WTC11 (cell line): ENCODE results near the gene U2AF2. TPM values are rescaled to one million over a fixed set of nuclear protein-coding genes. Genes with fewer than 3 reads are reported as not detected.

Experiments used
- ATAC-seq: fragments of 200-7000 bp; cut with Tn5 transposase; 2 replicates; pipeline ENCODE4 v1.10.0; 2021; ENCODE audit warnings: mild to moderate bottlenecking, moderate library complexity
- CTCF ChIA-PET: fragments of 300-600 bp; sonication (Branson Sonifier 250); formaldehyde crosslinking; loops from one replicate; lab custom pipeline; 2021; ENCODE audit warnings: antibody characterized with exemption; lab: Charles Lee
- POLR2A ChIA-PET: fragments of 350-600 bp; sonication (Branson Sonifier 250); formaldehyde crosslinking; loops from one replicate; lab custom pipeline; 2021; ENCODE audit warnings: antibody characterized with exemption; lab: Charles Lee
- DNase-seq: peaks from one replicate; pipeline ENCODE4 v3.0.0; 2021; ENCODE audit warnings: low spot score
- H3K27ac Mint-ChIP-seq: 2 replicates; pipeline ENCODE4 v1.8.0; 2021; ENCODE audit warnings: mixed read lengths
- H3K27me3 Mint-ChIP-seq: 2 replicates; pipeline ENCODE4 v1.8.0; 2021; ENCODE audit warnings: low read depth, mild to moderate bottlenecking, moderate library complexity, mixed read lengths
- H3K36me3 Mint-ChIP-seq: 2 replicates; pipeline ENCODE4 v1.8.0; 2021; ENCODE audit warnings: mixed read lengths
- H3K4me1 Mint-ChIP-seq: 2 replicates; pipeline ENCODE4 v1.8.0; 2022; ENCODE audit warnings: mixed read lengths
- H3K4me3 Mint-ChIP-seq: 2 replicates; pipeline ENCODE4 v1.8.0; 2021; ENCODE audit warnings: mild to moderate bottlenecking, moderate library complexity, mixed read lengths
- H3K9me3 Mint-ChIP-seq: 2 replicates; pipeline ENCODE4 v1.8.0; 2021; ENCODE audit warnings: mixed read lengths
- CREM ChIP-seq: sonication (generic); formaldehyde crosslinking; IDR thresholded peaks from 2 replicates; pipeline ENCODE4 v1.8.1; 2022; ENCODE audit warnings: mild to moderate bottlenecking, missing genetic modification reagents, moderate library complexity
- EMX1 ChIP-seq: fragments of 250-450 bp; sonication (Bioruptor Pico); IDR thresholded peaks from 2 replicates; pipeline ENCODE4 v1.8.0; 2021; ENCODE audit warnings: mild to moderate bottlenecking
- FOXJ3 ChIP-seq: sonication (generic); formaldehyde crosslinking; IDR thresholded peaks from 2 replicates; pipeline ENCODE4 v1.9.0; 2021; ENCODE audit warnings: missing genetic modification reagents, mild to moderate bottlenecking, borderline replicate concordance
- GABPB1 ChIP-seq: sonication (generic); formaldehyde crosslinking; IDR thresholded peaks from 2 replicates; pipeline ENCODE4 v1.8.1; 2023; ENCODE audit warnings: mild to moderate bottlenecking, missing genetic modification reagents
- HMGA2 ChIP-seq: fragments of 250-450 bp; sonication (Bioruptor Pico); IDR thresholded peaks from 2 replicates; pipeline ENCODE4 v1.4.0; 2021; ENCODE audit warnings: mild to moderate bottlenecking, moderate library complexity
- IRF2 ChIP-seq: sonication (generic); formaldehyde crosslinking; IDR thresholded peaks from 2 replicates; pipeline ENCODE4 v1.8.0; 2022; ENCODE audit warnings: low read depth, missing genetic modification reagents, borderline replicate concordance
- JAZF1 ChIP-seq: fragments of 250-450 bp; sonication (Bioruptor Pico); IDR thresholded peaks from 2 replicates; pipeline ENCODE4 v1.9.0; 2021; ENCODE audit warnings: moderate library complexity, mild to moderate bottlenecking, inconsistent platforms
- JUN ChIP-seq: sonication (generic); formaldehyde crosslinking; IDR thresholded peaks from 2 replicates; pipeline ENCODE4 v1.8.0; 2023; ENCODE audit warnings: mild to moderate bottlenecking, missing genetic modification reagents
- KAT7 ChIP-seq: sonication (generic); formaldehyde crosslinking; IDR thresholded peaks from 2 replicates; pipeline ENCODE4 v1.8.1; 2023; ENCODE audit warnings: missing genetic modification reagents, mild to moderate bottlenecking, borderline replicate concordance
- NR3C1 ChIP-seq: sonication (generic); formaldehyde crosslinking; conservative IDR thresholded peaks from 2 replicates; pipeline ENCODE4 v1.8.1; 2023; ENCODE audit warnings: low read depth, mild to moderate bottlenecking, missing genetic modification reagents
- RELA ChIP-seq: sonication (generic); formaldehyde crosslinking; IDR thresholded peaks from 2 replicates; pipeline ENCODE4 v1.8.1; 2022; ENCODE audit warnings: missing genetic modification reagents, mild to moderate bottlenecking, borderline replicate concordance
- RORB ChIP-seq: fragments of 250-450 bp; sonication (Bioruptor Pico); IDR thresholded peaks from 2 replicates; pipeline ENCODE4 v1.9.0; 2021; ENCODE audit warnings: mild to moderate bottlenecking
- SMAD3 ChIP-seq: sonication (generic); formaldehyde crosslinking; IDR thresholded peaks from 2 replicates; pipeline ENCODE4 v1.8.0; 2022; ENCODE audit warnings: missing genetic modification reagents, mild to moderate bottlenecking, borderline replicate concordance
- SOX15 ChIP-seq: fragments of 250-450 bp; sonication (Bioruptor Pico); IDR thresholded peaks from 2 replicates; pipeline ENCODE4 v1.9.0; 2021; ENCODE audit warnings: mild to moderate bottlenecking
- SP1 ChIP-seq: sonication (generic); formaldehyde crosslinking; conservative IDR thresholded peaks from 2 replicates; pipeline ENCODE4 v1.8.1; 2022; ENCODE audit warnings: missing genetic modification reagents
- TEAD4 ChIP-seq: sonication (generic); formaldehyde crosslinking; IDR thresholded peaks from 2 replicates; pipeline ENCODE4 v1.8.0; 2022; ENCODE audit warnings: mild to moderate bottlenecking, missing genetic modification reagents
- TP53 ChIP-seq: sonication (generic); formaldehyde crosslinking; IDR thresholded peaks from 2 replicates; pipeline ENCODE4 v1.8.1; 2023; ENCODE audit warnings: mild to moderate bottlenecking, missing genetic modification reagents
- ZNF138 ChIP-seq: sonication (generic); formaldehyde crosslinking; conservative IDR thresholded peaks from 2 replicates; pipeline ENCODE4 v1.8.1; 2022; ENCODE audit warnings: mild to moderate bottlenecking, moderate library complexity, missing genetic modification reagents
- ZNF263 ChIP-seq: sonication (generic); formaldehyde crosslinking; IDR thresholded peaks from 2 replicates; pipeline ENCODE4 v1.8.1; 2022; ENCODE audit warnings: low read depth, mild to moderate bottlenecking, moderate library complexity, missing genetic modification reagents
- ZNF396 ChIP-seq: fragments of 250-450 bp; sonication (Bioruptor Pico); IDR thresholded peaks from 2 replicates; pipeline ENCODE4 v1.8.0; 2021; ENCODE audit warnings: mild to moderate bottlenecking, moderate library complexity, borderline replicate concordance
- ZNF671 ChIP-seq: fragments of 250-450 bp; sonication (Bioruptor Pico); IDR thresholded peaks from 2 replicates; pipeline ENCODE4 v1.8.0; 2021; ENCODE audit warnings: mild to moderate bottlenecking
- total RNA-seq: library from RNA; stranded (reverse); gene quantifications from 3 replicates; pipeline ENCODE4 v1.2.3, GENCODE V29; 2021
- TF ChIP-seq, protein P1 (sequence below): sonication (generic); formaldehyde crosslinking; IDR thresholded peaks from 2 replicates; pipeline ENCODE4 v1.8.1; 2023; ENCODE audit warnings: mild to moderate bottlenecking, missing genetic modification reagents
- TF ChIP-seq, protein P2 (sequence below): sonication (generic); formaldehyde crosslinking; IDR thresholded peaks from 2 replicates; pipeline ENCODE4 v1.8.1; 2022; ENCODE audit warnings: missing genetic modification reagents, borderline replicate concordance
- TF ChIP-seq, protein P3 (sequence below): sonication (generic); formaldehyde crosslinking; IDR thresholded peaks from 2 replicates; pipeline ENCODE4 v1.8.1; 2022; ENCODE audit warnings: mild to moderate bottlenecking, missing genetic modification reagents, moderate library complexity, borderline replicate concordance
- TF ChIP-seq, protein P4 (sequence below): sonication (generic); formaldehyde crosslinking; IDR thresholded peaks from 2 replicates; pipeline ENCODE4 v1.8.1; 2023; ENCODE audit warnings: mild to moderate bottlenecking, moderate library complexity, missing genetic modification reagents
- TF ChIP-seq, protein P5 (sequence below): fragments of 250-450 bp; sonication (Bioruptor Pico); IDR thresholded peaks from 2 replicates; pipeline ENCODE4 v1.9.0; 2021; ENCODE audit warnings: moderate library complexity, mild to moderate bottlenecking, inconsistent platforms, borderline replicate concordance
- TF ChIP-seq, protein P6 (sequence below): sonication (generic); formaldehyde crosslinking; IDR thresholded peaks from 2 replicates; pipeline ENCODE4 v1.8.0; 2022; ENCODE audit warnings: mild to moderate bottlenecking, missing genetic modification reagents
- TF ChIP-seq, protein P7 (sequence below): fragments of 250-450 bp; sonication (Bioruptor Pico); IDR thresholded peaks from 2 replicates; pipeline ENCODE4 v2.1.2; 2022; ENCODE audit warnings: mild to moderate bottlenecking, moderate library complexity

The U2AF2 gene
- total RNA-seq, 1 experiment from 2014 or later: 302 TPM

DNA sequence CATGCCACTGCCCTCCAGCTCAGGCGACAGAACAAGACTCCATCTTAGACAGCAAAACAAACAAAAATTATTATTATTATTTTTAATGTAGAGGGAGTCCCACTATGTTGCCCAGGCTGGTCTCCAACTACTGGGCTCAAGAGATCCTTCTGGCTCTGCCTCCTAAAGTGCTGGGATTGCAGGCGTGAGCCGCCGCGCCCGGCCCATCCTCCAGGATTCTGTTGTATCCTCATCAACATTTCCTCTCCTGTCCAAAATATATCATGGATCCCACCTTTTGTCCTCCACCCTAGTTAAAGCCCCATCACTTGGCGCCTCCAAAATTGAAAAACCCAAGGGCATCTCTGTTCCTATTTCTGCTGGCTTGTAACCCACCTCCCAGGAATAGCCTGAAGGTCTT, 31.7 kb upstream of the U2AF2 start:
- peaks cover 14% of the 10 kb centered on the region for H3K27me3 Mint-ChIP-seq
- ChIA-PET CTCF (interaction anchor here (0.8 to 2.7 kb wide), 3 partner anchors 9 to 31 kb away, joined by 4 to 34 read pairs (median 14); partner anchors contain the start of gene ZNF865), POLR2A (interaction anchor here (2.6 kb wide), 1 partner anchor 17 kb away, joined by 10 read pairs; no protein-coding TSS in a partner anchor)
- DNase-seq (no peak), ATAC-seq (no peak)
- H3K4me3 Mint-ChIP-seq: no peak overlapping the region; the same call in 1 of the 2 replicates
- TF ChIP-seq RELA (CRISPR knock-in tag) (no peak), FOXJ3 (no peak), HMGA2 (CRISPR knock-in tag) (no peak), CREM (CRISPR knock-in tag) (no peak), IRF2 (CRISPR knock-in tag) (no peak), ZNF671 (CRISPR knock-in tag) (no peak), NR3C1 (CRISPR knock-in tag) (no peak), TP53 (no peak), KAT7 (CRISPR knock-in tag) (no peak), SMAD3 (no peak), SOX15 (no peak), ZNF263 (CRISPR knock-in tag) (no peak), TEAD4 (CRISPR knock-in tag) (no peak), JUN (CRISPR knock-in tag) (no peak), EMX1 (CRISPR knock-in tag) (no peak), ZNF396 (CRISPR knock-in tag) (no peak)
- TF ChIP-seq, protein P1, sequence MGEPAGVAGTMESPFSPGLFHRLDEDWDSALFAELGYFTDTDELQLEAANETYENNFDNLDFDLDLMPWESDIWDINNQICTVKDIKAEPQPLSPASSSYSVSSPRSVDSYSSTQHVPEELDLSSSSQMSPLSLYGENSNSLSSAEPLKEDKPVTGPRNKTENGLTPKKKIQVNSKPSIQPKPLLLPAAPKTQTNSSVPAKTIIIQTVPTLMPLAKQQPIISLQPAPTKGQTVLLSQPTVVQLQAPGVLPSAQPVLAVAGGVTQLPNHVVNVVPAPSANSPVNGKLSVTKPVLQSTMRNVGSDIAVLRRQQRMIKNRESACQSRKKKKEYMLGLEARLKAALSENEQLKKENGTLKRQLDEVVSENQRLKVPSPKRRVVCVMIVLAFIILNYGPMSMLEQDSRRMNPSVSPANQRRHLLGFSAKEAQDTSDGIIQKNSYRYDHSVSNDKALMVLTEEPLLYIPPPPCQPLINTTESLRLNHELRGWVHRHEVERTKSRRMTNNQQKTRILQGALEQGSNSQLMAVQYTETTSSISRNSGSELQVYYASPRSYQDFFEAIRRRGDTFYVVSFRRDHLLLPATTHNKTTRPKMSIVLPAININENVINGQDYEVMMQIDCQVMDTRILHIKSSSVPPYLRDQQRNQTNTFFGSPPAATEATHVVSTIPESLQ (CRISPR knock-in tag): no peak
- TF ChIP-seq, protein P2, sequence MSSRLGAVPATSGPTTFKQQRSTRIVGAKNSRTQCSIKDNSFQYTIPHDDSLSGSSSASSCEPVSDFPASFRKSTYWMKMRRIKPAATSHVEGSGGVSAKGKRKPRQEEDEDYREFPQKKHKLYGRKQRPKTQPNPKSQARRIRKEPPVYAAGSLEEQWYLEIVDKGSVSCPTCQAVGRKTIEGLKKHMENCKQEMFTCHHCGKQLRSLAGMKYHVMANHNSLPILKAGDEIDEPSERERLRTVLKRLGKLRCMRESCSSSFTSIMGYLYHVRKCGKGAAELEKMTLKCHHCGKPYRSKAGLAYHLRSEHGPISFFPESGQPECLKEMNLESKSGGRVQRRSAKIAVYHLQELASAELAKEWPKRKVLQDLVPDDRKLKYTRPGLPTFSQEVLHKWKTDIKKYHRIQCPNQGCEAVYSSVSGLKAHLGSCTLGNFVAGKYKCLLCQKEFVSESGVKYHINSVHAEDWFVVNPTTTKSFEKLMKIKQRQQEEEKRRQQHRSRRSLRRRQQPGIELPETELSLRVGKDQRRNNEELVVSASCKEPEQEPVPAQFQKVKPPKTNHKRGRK (CRISPR knock-in tag): no peak
- TF ChIP-seq, protein P3, sequence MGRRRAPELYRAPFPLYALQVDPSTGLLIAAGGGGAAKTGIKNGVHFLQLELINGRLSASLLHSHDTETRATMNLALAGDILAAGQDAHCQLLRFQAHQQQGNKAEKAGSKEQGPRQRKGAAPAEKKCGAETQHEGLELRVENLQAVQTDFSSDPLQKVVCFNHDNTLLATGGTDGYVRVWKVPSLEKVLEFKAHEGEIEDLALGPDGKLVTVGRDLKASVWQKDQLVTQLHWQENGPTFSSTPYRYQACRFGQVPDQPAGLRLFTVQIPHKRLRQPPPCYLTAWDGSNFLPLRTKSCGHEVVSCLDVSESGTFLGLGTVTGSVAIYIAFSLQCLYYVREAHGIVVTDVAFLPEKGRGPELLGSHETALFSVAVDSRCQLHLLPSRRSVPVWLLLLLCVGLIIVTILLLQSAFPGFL (CRISPR knock-in tag): no peak
- TF ChIP-seq, protein P4, sequence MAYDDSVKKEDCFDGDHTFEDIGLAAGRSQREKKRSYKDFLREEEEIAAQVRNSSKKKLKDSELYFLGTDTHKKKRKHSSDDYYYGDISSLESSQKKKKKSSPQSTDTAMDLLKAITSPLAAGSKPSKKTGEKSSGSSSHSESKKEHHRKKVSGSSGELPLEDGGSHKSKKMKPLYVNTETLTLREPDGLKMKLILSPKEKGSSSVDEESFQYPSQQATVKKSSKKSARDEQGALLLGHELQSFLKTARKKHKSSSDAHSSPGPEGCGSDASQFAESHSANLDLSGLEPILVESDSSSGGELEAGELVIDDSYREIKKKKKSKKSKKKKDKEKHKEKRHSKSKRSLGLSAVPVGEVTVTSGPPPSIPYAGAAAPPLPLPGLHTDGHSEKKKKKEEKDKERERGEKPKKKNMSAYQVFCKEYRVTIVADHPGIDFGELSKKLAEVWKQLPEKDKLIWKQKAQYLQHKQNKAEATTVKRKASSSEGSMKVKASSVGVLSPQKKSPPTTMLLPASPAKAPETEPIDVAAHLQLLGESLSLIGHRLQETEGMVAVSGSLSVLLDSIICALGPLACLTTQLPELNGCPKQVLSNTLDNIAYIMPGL (CRISPR knock-in tag): no peak
- H3K36me3 Mint-ChIP-seq: peaks cover 11% of the 10 kb centered on the region
- H3K9me3 Mint-ChIP-seq: 0 out of 2 replicates have a peak, but pooled peaks cover 3% of the 10 kb centered on the region
- no peak overlapping the region for H3K27ac Mint-ChIP-seq
- H3K4me1 Mint-ChIP-seq: peaks cover 15% of the 10 kb centered on the region

DNA sequence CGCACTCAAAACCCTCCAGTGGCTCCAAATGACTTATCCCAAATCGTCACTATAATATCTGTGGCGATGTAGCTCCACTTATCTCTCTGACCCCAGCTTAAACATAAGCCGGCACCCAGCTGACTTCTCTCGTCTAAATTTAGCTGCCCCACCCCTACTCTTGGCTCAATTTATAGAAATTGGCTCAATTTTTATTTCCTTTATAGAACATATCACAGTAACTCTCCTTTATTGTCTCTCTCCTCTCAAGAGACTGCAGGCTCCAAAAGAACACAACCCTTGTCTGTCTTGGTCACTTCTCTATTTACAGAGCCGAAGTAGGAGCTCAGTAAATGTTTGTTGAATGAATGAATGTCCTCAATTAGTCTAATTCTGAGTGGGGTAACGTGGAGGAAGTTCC, 31.3 kb upstream of the U2AF2 start:
- H3K4me1 Mint-ChIP-seq: peaks cover 15% of the 10 kb centered on the region
- peak overlapping the region; percentile 76 for H3K4me3 Mint-ChIP-seq
- TF ChIP-seq, protein P5, sequence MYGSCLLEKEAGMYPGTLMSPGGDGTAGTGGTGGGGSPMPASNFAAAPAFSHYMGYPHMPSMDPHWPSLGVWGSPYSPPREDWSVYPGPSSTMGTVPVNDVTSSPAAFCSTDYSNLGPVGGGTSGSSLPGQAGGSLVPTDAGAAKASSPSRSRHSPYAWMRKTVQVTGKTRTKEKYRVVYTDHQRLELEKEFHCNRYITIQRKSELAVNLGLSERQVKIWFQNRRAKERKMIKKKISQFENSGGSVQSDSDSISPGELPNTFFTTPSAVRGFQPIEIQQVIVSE (CRISPR knock-in tag): no peak
- TF ChIP-seq SP1 (CRISPR knock-in tag) (no peak), SMAD3 (no peak), ZNF138 (CRISPR knock-in tag) (no peak), NR3C1 (CRISPR knock-in tag) (no peak), JAZF1 (CRISPR knock-in tag) (no peak), GABPB1 (CRISPR knock-in tag) (no peak), RORB (CRISPR knock-in tag) (no peak)
- TF ChIP-seq, protein P6, sequence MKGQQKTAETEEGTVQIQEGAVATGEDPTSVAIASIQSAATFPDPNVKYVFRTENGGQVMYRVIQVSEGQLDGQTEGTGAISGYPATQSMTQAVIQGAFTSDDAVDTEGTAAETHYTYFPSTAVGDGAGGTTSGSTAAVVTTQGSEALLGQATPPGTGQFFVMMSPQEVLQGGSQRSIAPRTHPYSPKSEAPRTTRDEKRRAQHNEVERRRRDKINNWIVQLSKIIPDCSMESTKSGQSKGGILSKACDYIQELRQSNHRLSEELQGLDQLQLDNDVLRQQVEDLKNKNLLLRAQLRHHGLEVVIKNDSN (CRISPR knock-in tag): no peak
- TF ChIP-seq, protein P7, sequence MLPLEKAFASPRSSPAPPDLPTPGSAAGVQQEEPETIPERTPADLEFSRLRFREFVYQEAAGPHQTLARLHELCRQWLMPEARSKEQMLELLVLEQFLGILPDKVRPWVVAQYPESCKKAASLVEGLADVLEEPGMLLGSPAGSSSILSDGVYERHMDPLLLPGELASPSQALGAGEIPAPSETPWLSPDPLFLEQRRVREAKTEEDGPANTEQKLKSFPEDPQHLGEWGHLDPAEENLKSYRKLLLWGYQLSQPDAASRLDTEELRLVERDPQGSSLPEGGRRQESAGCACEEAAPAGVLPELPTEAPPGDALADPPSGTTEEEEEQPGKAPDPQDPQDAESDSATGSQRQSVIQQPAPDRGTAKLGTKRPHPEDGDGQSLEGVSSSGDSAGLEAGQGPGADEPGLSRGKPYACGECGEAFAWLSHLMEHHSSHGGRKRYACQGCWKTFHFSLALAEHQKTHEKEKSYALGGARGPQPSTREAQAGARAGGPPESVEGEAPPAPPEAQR: no peak
- H3K36me3 Mint-ChIP-seq: peaks cover 11% of the 10 kb centered on the region
- CTCF ChIA-PET: interaction anchor here (1.1 to 2.7 kb wide), 5 partner anchors 12 to 80 kb away, joined by 3 to 34 read pairs (median 9); partner anchors contain the start of genes FIZ1 and ZNF865
- ATAC-seq (no peak), DNase-seq (no peak)
- POLR2A ChIA-PET: interaction anchor here (1.5 to 2.6 kb wide), 2 partner anchors 17 to 19 kb away, joined by 6 to 10 read pairs; no protein-coding TSS in a partner anchor
- peaks cover 17% of the 10 kb centered on the region for H3K27me3 Mint-ChIP-seq
- 0 out of 2 replicates have a peak, but pooled peaks cover 3% of the 10 kb centered on the region for H3K9me3 Mint-ChIP-seq
- H3K27ac Mint-ChIP-seq: peak overlapping the region; percentile 11; the same call in 1 of the 2 replicates
